ENCODE results near the gene PIGL. TPM values are rescaled to one million over a fixed set of nuclear protein-coding genes. Genes with fewer than 3 reads are reported as not detected.

PIGL gene
- total and polyA plus RNA-seq, 2 of the 4 experiments (the other 2 are of a cell fraction), result 17.9 to 29.5 TPM

GRCh38 chr17:16251556-16251955 is 34.5 kb downstream of the PIGL start:
- dilution Hi-C loops (cut with HindIII; ENCODE audit: low sequenced_read_pairs, unreplicated experiment), result no loop called here
- Histone ChIP-seq H3K79me1 (ENCODE audit: low read depth in 1 of 2, low read length in 2 of 2) (peaks cover 14 to 18% of the 10 kb centered on the region in 2 experiments), H4K91ac (ENCODE audit: insufficient read depth, low read depth, low read length) (no peak overlapping the region), H2BK5ac (ENCODE audit: low read depth, low read length, poor library complexity, severe bottlenecking) (no peak overlapping the region), H3K14ac (replicated peaks; ENCODE audit: low read depth, low read length) (no peak overlapping the region), H3K4me2 (ENCODE audit: low read depth, low read length) (no peak overlapping the region), H2BK120ac (ENCODE audit: low read depth, low read length) (no peak overlapping the region), H3K27me3 (ENCODE audit: control insufficient read depth, insufficient read depth, low read length) (no peaks in the 10 kb centered on the region), H3K4ac (ENCODE audit: low read depth, low read length) (no peak overlapping the region), H3K9ac (ENCODE audit: low read depth, low read length) (no peak overlapping the region), H3K27ac (ENCODE audit: insufficient read depth, low read length) (no peak overlapping the region), H4K20me1 (ENCODE audit: insufficient read depth, low read length) (no peaks in the 10 kb centered on the region), H3K18ac (ENCODE audit: low read depth, low read length) (no peak overlapping the region), H4K5ac (ENCODE audit: low read depth, low read length) (no peak overlapping the region), H3K4me3 (ENCODE audit: insufficient read depth, low read depth, low read length) (no peak overlapping the region), H4K8ac (ENCODE audit: low read depth in 2 of 2, low read length in 2 of 2) (no peak overlapping the region), H3K56ac (ENCODE audit: extremely low read depth, insufficient read depth, low read length) (no peak overlapping the region), H3K9me1 (ENCODE audit: insufficient read depth, low read length) (no peaks in the 10 kb centered on the region), H3K4me1 (ENCODE audit: control insufficient read depth, insufficient read depth, low read length) (peaks cover 7% of the 10 kb centered on the region), H2BK15ac (ENCODE audit: low read depth, low read length) (no peak overlapping the region), H3K23ac (ENCODE audit: low read depth, low read length) (no peak overlapping the region), H2AFZ (replicated peaks; ENCODE audit: low read length, poor library complexity) (no peak overlapping the region), H2AK9ac (replicated peaks; ENCODE audit: low read depth, low read length, poor library complexity) (no peak overlapping the region), H3K36me3 (ENCODE audit: control insufficient read depth, insufficient read depth, low read length) (no peaks in the 10 kb centered on the region), H2AK5ac (ENCODE audit: low read depth, low read length) (no peak overlapping the region), H3K9me3 (ENCODE audit: control insufficient read depth, insufficient read depth, low read length) (no peaks in the 10 kb centered on the region), H2BK20ac (ENCODE audit: low read depth, low read length) (no peak overlapping the region)
- BruUV-seq (replicated peaks), result no TSS peak
- CTCF ChIA-PET, result no interaction called here
- intact Hi-C loops (cut with micrococcal nuclease), result no loop called here
- TF ChIP-seq RAD21 (IDR thresholded peaks at IDR 0.05; ENCODE audit: low read length), result no peak
- TF ChIP-seq MAZ (IDR thresholded peaks at IDR 0.05; ENCODE audit: borderline replicate concordance, low read depth, low read length), result no peak
- no peak for TF ChIP-seq CEBPB (IDR thresholded peaks at IDR 0.05; ENCODE audit: low read depth, low read length)
- no peak for TF ChIP-seq CTCF (conservative IDR thresholded peaks at IDR 0.05; ENCODE audit: low read depth, low read length)
- TF ChIP-seq SMC3 (IDR thresholded peaks at IDR 0.05; ENCODE audit: low read depth, low read length), result no peak
- TF ChIP-seq RFX5 (IDR thresholded peaks at IDR 0.05; ENCODE audit: low read depth, low read length), result no peak
- no peak for TF ChIP-seq USF2 (IDR thresholded peaks at IDR 0.05; ENCODE audit: low read depth, low read length)
- TF ChIP-seq MXI1 (IDR thresholded peaks at IDR 0.05; ENCODE audit: borderline replicate concordance, low read depth, low read length), result no peak
- in situ Hi-C loops (cut with MboI; ENCODE audit: low sequenced_read_pairs), result no loop called here
- whole genome bisulfite sequencing, 2 experiments (ENCODE audit: extremely low coverage in 2 of 2, insufficient read length in 1 of 2), result no CpG with 5 or more reads among the region's 1 CpG
- DNase-seq, result no peak
- POLR2A ChIA-PET (ENCODE audit: unreplicated experiment), result no interaction called here
- no peak for ATAC-seq (ENCODE audit: low read depth)
